SK-N-DZ (cell line): ENCODE results near the gene GH1.

Experiments
- small RNA-seq, 2 experiments: library from RNA; depleted of rRNA; stranded (forward); fragments of <200 nt; gene quantifications; one replicate each; pipeline ENCODE3, GENCODE V24; 2014

Gene GH1

Small RNA genes within 50 kb of the gene (small RNA-seq; reads per million reads assigned to genes)
- gene AC040958.1: 0 reads per million in 2 experiments
- 0 reads per million in 2 experiments for gene AC127029.1
- gene GH1: 0 reads per million in 2 experiments
